ENCODE measurements around the gene COL28A1.
A peak's percentile ranks its signal among the peaks of the same experiment; 100 is the strongest.

COL28A1 gene

GRCh38 chr7:7568553-7568952 is 32.9 kb upstream of the COL28A1 start:
- CTCF ChIA-PET: interaction anchor here (1.0 to 1.5 kb wide), 4 partner anchors 9 to 24 kb away, joined by 3 to 5 read pairs (median 4); no protein-coding TSS in a partner anchor
- POLR2A ChIA-PET: no interaction called here
- no peak for DNase-seq (ENCODE audit: extremely low spot score)
- TF ChIP-seq CTCF (IDR thresholded peaks at IDR 0.05; ENCODE audit: control extremely low read depth, extremely low read depth, low read depth, missing control alignments): no peak

DNA sequence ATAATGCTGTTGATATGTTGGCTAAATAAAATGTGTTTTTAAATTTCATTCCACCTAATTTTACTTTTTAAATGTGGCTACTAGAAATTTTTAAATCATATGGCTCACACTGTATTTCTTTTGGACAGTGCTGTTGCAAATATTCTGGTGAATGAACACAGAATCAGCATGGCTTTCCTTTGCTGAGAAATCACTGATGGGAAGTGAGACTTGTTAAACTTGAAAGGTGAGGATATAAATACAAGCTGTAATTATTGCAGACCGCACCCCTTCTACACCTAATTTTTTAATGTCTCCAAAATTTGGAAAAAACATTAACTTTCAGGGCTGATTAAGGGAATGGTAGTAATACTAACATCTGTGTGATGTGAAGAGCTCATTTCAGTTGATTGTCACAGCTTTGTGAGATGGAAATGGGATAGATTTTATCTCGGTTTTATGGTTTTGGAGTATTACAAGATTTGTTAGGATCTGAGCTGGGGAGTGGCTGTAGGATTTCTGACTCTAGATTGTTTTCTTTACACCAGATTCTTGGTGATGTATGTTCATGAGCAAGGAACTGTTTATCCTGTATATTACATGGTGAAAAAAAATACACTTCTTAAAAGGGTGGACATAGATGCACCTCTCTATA is 32.3 kb upstream of the COL28A1 start:
- TF ChIP-seq CTCF (IDR thresholded peaks at IDR 0.05; ENCODE audit: control extremely low read depth, extremely low read depth, low read depth, missing control alignments): no peak
- DNase-seq (ENCODE audit: extremely low spot score): no peak
- ChIA-PET CTCF (interaction anchor here (1.0 to 1.5 kb wide), 4 partner anchors 9 to 25 kb away, joined by 3 to 5 read pairs (median 4); no protein-coding TSS in a partner anchor), POLR2A (no interaction called here)

GRCh38 chr7:7566651-7567611 is 31.3 kb upstream of the COL28A1 start, which contains the start of gene MIOS:
MIOS (plus strand) TSS chr7:7566884; CDS start chr7:7572476, 5,592 bp downstream.
- peak; percentile 96 for DNase-seq (ENCODE audit: extremely low spot score)
- POLR2A ChIA-PET: interaction anchor here (0.6 kb wide), 1 partner anchor 47 kb away, joined by 3 read pairs; no protein-coding TSS in a partner anchor
- no peak for TF ChIP-seq CTCF (IDR thresholded peaks at IDR 0.05; ENCODE audit: control extremely low read depth, extremely low read depth, low read depth, missing control alignments)
- CTCF ChIA-PET: no interaction called here

- CTCF ChIA-PET: interaction anchor here (0.9 to 1.7 kb wide), 3 partner anchors 14 to 142 kb away, joined by 3 to 8 read pairs (median 5); no protein-coding TSS in a partner anchor
- TF ChIP-seq CTCF (IDR thresholded peaks at IDR 0.05; ENCODE audit: control extremely low read depth, extremely low read depth, low read depth, missing control alignments): no peak
- peak; percentile 11 for DNase-seq (ENCODE audit: extremely low spot score)
- POLR2A ChIA-PET: interaction anchor here (0.6 kb wide), 1 partner anchor 48 kb away, joined by 3 read pairs; no protein-coding TSS in a partner anchor
These were observed 30.3 kb upstream of the COL28A1 start for GRCh38 chr7:7565746-7566650.

DNA sequence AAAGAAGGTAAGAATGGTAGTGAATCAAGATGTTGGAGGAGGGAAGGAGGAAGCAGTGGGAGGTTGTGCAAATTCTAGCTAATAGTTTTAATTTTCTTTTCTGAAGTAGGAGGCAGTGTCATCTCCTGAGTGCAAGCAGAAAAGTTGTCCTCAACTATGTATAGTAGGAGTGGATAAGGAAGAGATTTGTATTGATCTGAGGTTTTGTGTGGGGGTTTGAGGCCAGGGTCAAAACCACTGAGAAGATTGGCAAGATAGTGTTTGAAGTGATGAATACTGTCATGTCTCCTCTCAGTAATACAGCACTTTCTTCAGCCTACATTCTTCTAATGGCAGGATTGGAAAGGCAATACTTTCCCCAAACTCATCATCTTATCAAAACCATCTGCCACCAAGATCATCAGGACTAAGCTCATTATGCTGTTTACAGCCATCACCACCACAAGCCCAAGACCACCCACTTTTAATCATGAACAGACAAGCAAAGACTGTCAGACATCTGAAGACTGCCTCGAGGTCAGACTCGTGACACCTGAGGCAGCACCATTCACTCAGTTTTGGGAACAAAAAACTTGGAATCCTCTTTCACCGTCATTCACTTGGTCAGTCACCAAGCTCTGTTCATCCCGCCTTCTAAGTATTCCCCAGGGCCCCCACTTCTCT is 29.5 kb upstream of the COL28A1 start:
- POLR2A ChIA-PET: no interaction called here

More for the DNA sequence above, 29.5 kb upstream of the COL28A1 start:
- no peak for TF ChIP-seq CTCF (IDR thresholded peaks at IDR 0.05; ENCODE audit: control extremely low read depth, extremely low read depth, low read depth, missing control alignments)
- CTCF ChIA-PET: interaction anchor here (0.9 to 1.7 kb wide), 4 partner anchors 14 to 193 kb away, joined by 3 to 8 read pairs (median 4); no protein-coding TSS in a partner anchor
- DNase-seq (ENCODE audit: extremely low spot score): no peak

Measured in GM10248 (cell line).